Trophoblast cell (in vitro differentiated cells and primary cell): Measurements from ENCODE around the gene ZC3H12D.

Source experiments
- DNase-seq, 2 donors: peaks; one replicate each; pipeline ENCODE4 v3.0.0-alpha.2; 2016
- H2AFZ ChIP-seq: 2 replicates; pipeline ENCODE4 v1.6.1; 2013; ENCODE audit warnings: low read length, moderate library complexity, mild to moderate bottlenecking; ENCODE audit not compliant: insufficient read depth, poor library complexity
- H2AK5ac ChIP-seq: 2 replicates; pipeline ENCODE4 v1.6.1; 2013; ENCODE audit warnings: mild to moderate bottlenecking, low read length
- H2BK120ac ChIP-seq: 2 replicates; pipeline ENCODE4 v1.6.1; 2013; ENCODE audit warnings: low read length, mild to moderate bottlenecking, moderate library complexity; ENCODE audit not compliant: insufficient read depth, poor library complexity
- H2BK12ac ChIP-seq: 2 replicates; pipeline ENCODE4 v1.6.1; 2013; ENCODE audit warnings: mild to moderate bottlenecking, low read length, moderate library complexity
- H2BK5ac ChIP-seq: 2 replicates; pipeline ENCODE4 v1.6.1; 2013; ENCODE audit warnings: low read length, low read depth, moderate library complexity, mild to moderate bottlenecking; ENCODE audit not compliant: poor library complexity
- H3K14ac ChIP-seq: 2 replicates; pipeline ENCODE4 v1.6.1; 2013; ENCODE audit warnings: mild to moderate bottlenecking, low read length
- H3K18ac ChIP-seq: 2 replicates; pipeline ENCODE4 v1.6.1; 2013; ENCODE audit warnings: mild to moderate bottlenecking, low read length
- H3K23ac ChIP-seq: 2 replicates; pipeline ENCODE4 v1.6.1; 2013; ENCODE audit warnings: low read length
- H3K27ac ChIP-seq: 2 replicates; pipeline ENCODE4 v1.5.1; 2013; ENCODE audit warnings: low read depth, mild to moderate bottlenecking, inconsistent platforms, low read length, moderate library complexity
- H3K27me3 ChIP-seq: 2 replicates; pipeline ENCODE4 v1.6.1; 2013; ENCODE audit warnings: inconsistent platforms, mild to moderate bottlenecking, low read length, moderate library complexity; ENCODE audit not compliant: insufficient read depth
- H3K36me3 ChIP-seq, 2 experiments: 1 replicate in 1 of 2; 2 replicates in 1 of 2; pipeline ENCODE4 v1.6.1; 2013; ENCODE audit warnings: low read length in 2 of 2, mild to moderate bottlenecking in 2 of 2, moderate library complexity in 1 of 2; ENCODE audit not compliant: insufficient read depth in 2 of 2, control insufficient read depth in 1 of 2
- H3K4ac ChIP-seq: 2 replicates; pipeline ENCODE4 v1.6.1; 2013; ENCODE audit warnings: low read depth, mild to moderate bottlenecking, low read length, moderate library complexity
- H3K4me1 ChIP-seq, 2 experiments: 1 replicate in 1 of 2; 2 replicates in 1 of 2; pipeline ENCODE4 v1.6.1; 2013; ENCODE audit warnings: low read length in 2 of 2, mild to moderate bottlenecking in 2 of 2, moderate library complexity in 1 of 2; ENCODE audit not compliant: insufficient read depth in 2 of 2, control insufficient read depth in 1 of 2
- H3K4me2 ChIP-seq: 2 replicates; pipeline ENCODE4 v1.6.1; 2013; ENCODE audit warnings: inconsistent platforms, mild to moderate bottlenecking, low read length, moderate library complexity
- H3K4me3 ChIP-seq: 2 replicates; pipeline ENCODE4 v1.5.1; 2013; ENCODE audit warnings: mild to moderate bottlenecking, low read depth, low read length, inconsistent platforms
- H3K79me1 ChIP-seq: one replicate; pipeline ENCODE4 v1.6.1; 2013; ENCODE audit warnings: low read length
- H3K79me2 ChIP-seq: 2 replicates; pipeline ENCODE4 v1.6.1; 2013; ENCODE audit warnings: low read length, mild to moderate bottlenecking; ENCODE audit not compliant: control insufficient read depth, insufficient read depth, poor library complexity
- H3K9ac ChIP-seq: 2 replicates; pipeline ENCODE4 v1.6.1; 2013; ENCODE audit warnings: mild to moderate bottlenecking, low read length
- H3K9me3 ChIP-seq: 2 replicates; pipeline ENCODE4 v1.6.1; 2013; ENCODE audit warnings: low read depth, mild to moderate bottlenecking, control low read depth, inconsistent platforms, low read length; ENCODE audit not compliant: insufficient read depth
- H4K12ac ChIP-seq: 2 replicates; pipeline ENCODE4 v1.6.1; 2013; ENCODE audit warnings: low read depth, mild to moderate bottlenecking, low read length, moderate library complexity
- H4K8ac ChIP-seq: 2 replicates; pipeline ENCODE4 v1.6.1; 2013; ENCODE audit warnings: low read depth, mild to moderate bottlenecking, low read length, moderate library complexity
- H4K91ac ChIP-seq: one replicate; pipeline ENCODE4 v1.6.1; 2013; ENCODE audit warnings: low read depth, mild to moderate bottlenecking, low read length, moderate library complexity
- WGBS: extraction: QIAGEN DNeasy Blood & Tissue Kit; methylation state at CpG from one replicate; pipeline ENCODE4 v1.1.7; 2013; ENCODE audit warnings: missing lambda C conversion rate; ENCODE audit not compliant: insufficient read length, insufficient coverage; ENCODE audit errors: extremely low coverage; 5-methylcytosine and 5-hydroxymethylcytosine counted together

Gene ZC3H12D

GRCh38 chr6:149459761-149460160, 25.1 kb downstream of the ZC3H12D start:
- WGBS: no CpG with 5 or more reads among the region's 5 CpGs

GRCh38 chr6:149458806-149459205, 26.0 kb downstream of the ZC3H12D start:
- Histone ChIP-seq H3K27me3 (no peaks in the 10 kb centered on the region), H2AK5ac (no peak overlapping the region), H2BK5ac (no peak overlapping the region)

More at GRCh38 chr6:149459761-149460160, 25.1 kb downstream of the ZC3H12D start:
- H4K8ac ChIP-seq: no peak overlapping the region
- no peak overlapping the region for H4K91ac ChIP-seq
- no peaks in the 10 kb centered on the region for H3K79me1 ChIP-seq
- no peak overlapping the region for H2BK12ac ChIP-seq
- no peak overlapping the region for H4K12ac ChIP-seq
- no peak overlapping the region for H3K18ac ChIP-seq
- no peak overlapping the region for H3K4me3 ChIP-seq
- no peak overlapping the region for H2AK5ac ChIP-seq
- H3K9me3 ChIP-seq: no peaks in the 10 kb centered on the region
- H3K23ac ChIP-seq: no peak overlapping the region
- no peak overlapping the region for H2AFZ ChIP-seq
- no peak overlapping the region for H3K4me2 ChIP-seq
- H3K27ac ChIP-seq: no peak overlapping the region
- no peaks in the 10 kb centered on the region for H3K79me2 ChIP-seq
- no peak overlapping the region for H2BK5ac ChIP-seq
- no peaks in the 10 kb centered on the region for H3K4me1 ChIP-seq
- H3K9ac ChIP-seq: no peak overlapping the region
- no peak overlapping the region for H2BK120ac ChIP-seq
- no peaks in the 10 kb centered on the region for H3K27me3 ChIP-seq
- H3K36me3 ChIP-seq: no peaks in the 10 kb centered on the region
- peak; percentile 21 to 50 for DNase-seq
- no peak overlapping the region for H3K14ac ChIP-seq
- H3K4ac ChIP-seq: no peak overlapping the region

GRCh38 chr6:149458196-149458595, 26.6 kb downstream of the ZC3H12D start:
- Histone ChIP-seq H3K4me2 (no peak overlapping the region), H4K91ac (no peak overlapping the region), H2BK5ac (no peak overlapping the region), H3K9ac (no peak overlapping the region), H3K4me3 (no peak overlapping the region), H3K18ac (no peak overlapping the region), H4K8ac (no peak overlapping the region), H3K4ac (no peak overlapping the region), H4K12ac (no peak overlapping the region), H3K14ac (no peak overlapping the region), H3K4me1 (peaks cover 0 to 2% of the 10 kb centered on the region in 2 experiments), H3K36me3 (no peaks in the 10 kb centered on the region), H2BK12ac (no peak overlapping the region), H2AFZ (no peak overlapping the region), H2AK5ac (no peak overlapping the region), H3K27ac (no peak overlapping the region), H2BK120ac (no peak overlapping the region), H3K79me2 (no peaks in the 10 kb centered on the region), H3K9me3 (no peaks in the 10 kb centered on the region), H3K27me3 (no peaks in the 10 kb centered on the region), H3K23ac (no peak overlapping the region), H3K79me1 (no peaks in the 10 kb centered on the region)
- no peak for DNase-seq
- WGBS: no CpG with 5 or more reads among the region's 7 CpGs

More at GRCh38 chr6:149458806-149459205, 26.0 kb downstream of the ZC3H12D start:
- no peak overlapping the region for H2BK12ac ChIP-seq
- no CpG with 5 or more reads among the region's 1 CpG for WGBS
- H3K79me1 ChIP-seq: no peaks in the 10 kb centered on the region
- H3K79me2 ChIP-seq: no peaks in the 10 kb centered on the region
- no peak overlapping the region for H3K14ac ChIP-seq
- no peak for DNase-seq
- H4K12ac ChIP-seq: no peak overlapping the region
- no peak overlapping the region for H4K8ac ChIP-seq
- H3K36me3 ChIP-seq: no peaks in the 10 kb centered on the region
- H3K4me2 ChIP-seq: no peak overlapping the region
- no peak overlapping the region for H2BK120ac ChIP-seq
- H4K91ac ChIP-seq: no peak overlapping the region
- no peak overlapping the region for H3K9ac ChIP-seq
- H3K23ac ChIP-seq: no peak overlapping the region
- no peak overlapping the region for H3K4ac ChIP-seq
- H3K27ac ChIP-seq: no peak overlapping the region
- no peak overlapping the region for H3K4me3 ChIP-seq
- H3K18ac ChIP-seq: no peak overlapping the region
- no peak overlapping the region for H2AFZ ChIP-seq
- H3K9me3 ChIP-seq: no peaks in the 10 kb centered on the region
- peaks cover 0 to 2% of the 10 kb centered on the region in 2 experiments for H3K4me1 ChIP-seq

GRCh38 chr6:149457316-149457884, 27.4 kb downstream of the ZC3H12D start:
- H2BK120ac ChIP-seq: no peak overlapping the region
- no peak overlapping the region for H4K8ac ChIP-seq
- H3K14ac ChIP-seq: no peak overlapping the region
- H3K4me2 ChIP-seq: no peak overlapping the region
- H2AK5ac ChIP-seq: no peak overlapping the region
- peaks cover 2% of the 10 kb centered on the region for H3K27me3 ChIP-seq
- H4K12ac ChIP-seq: no peak overlapping the region
- H2BK5ac ChIP-seq: no peak overlapping the region
- H3K36me3 ChIP-seq: no peaks in the 10 kb centered on the region
- no peaks in the 10 kb centered on the region for H3K9me3 ChIP-seq
- H4K91ac ChIP-seq: no peak overlapping the region
- no peak overlapping the region for H3K9ac ChIP-seq
- H3K4ac ChIP-seq: no peak overlapping the region
- no peaks in the 10 kb centered on the region for H3K79me1 ChIP-seq
- no peaks in the 10 kb centered on the region for H3K79me2 ChIP-seq
- no peak overlapping the region for H3K4me3 ChIP-seq
- no CpG with 5 or more reads among the region's 7 CpGs for WGBS
- no peak overlapping the region for H3K18ac ChIP-seq
- no peak overlapping the region for H3K27ac ChIP-seq
- H3K23ac ChIP-seq: no peak overlapping the region
- no peak overlapping the region for H2BK12ac ChIP-seq
- H2AFZ ChIP-seq: no peak overlapping the region
- DNase-seq: peak in 1 of 2 donors; percentile 28
- H3K4me1 ChIP-seq: peaks cover 0 to 2% of the 10 kb centered on the region in 2 experiments
